Lung (tissue), 12 donors: ENCODE measurements around the gene DPP7. TPM values are rescaled to one million over a fixed set of nuclear protein-coding genes. Genes with fewer than 3 reads are reported as not detected.

ENCODE experiments used
- ATAC-seq: fragments of 200-7000 bp; cut with Tn5 transposase; one replicate; pipeline ENCODE4 v1.9.1; 2020; ENCODE audit warnings: moderate number of reproducible peaks; ENCODE audit not compliant: insufficient read depth, low FRiP score
- DNase-seq, 3 donors: peaks; one replicate each; pipeline ENCODE4 v3.0.0-alpha.2; 2013 to 2017
- H3K27ac ChIP-seq, 2 donors: one replicate each; pipeline ENCODE4 v1.5.1; 2013; ENCODE audit warnings: mild to moderate bottlenecking in 2 of 2, moderate library complexity in 2 of 2, control low read depth in 1 of 2, inconsistent platforms in 1 of 2, low read depth in 1 of 2, low read length in 1 of 2
- H3K27me3 ChIP-seq, 3 donors: one replicate each; pipeline ENCODE4 v1.5.1; 2013; ENCODE audit warnings: low read length in 2 of 3; ENCODE audit not compliant: control insufficient read depth in 3 of 3, insufficient read depth in 3 of 3
- H3K36me3 ChIP-seq, 4 donors: one replicate each; pipeline ENCODE4 v1.5.1; 2013; ENCODE audit warnings: low read length in 4 of 4, mild to moderate bottlenecking in 1 of 4, moderate library complexity in 1 of 4; ENCODE audit not compliant: control insufficient read depth in 4 of 4, insufficient read depth in 4 of 4
- H3K4me1 ChIP-seq, 5 donors: one replicate each; pipeline ENCODE4 v1.5.1; 2013; ENCODE audit warnings: low read length in 5 of 5, mild to moderate bottlenecking in 2 of 5, moderate library complexity in 1 of 5; ENCODE audit not compliant: control insufficient read depth in 5 of 5, insufficient read depth in 5 of 5
- H3K4me3 ChIP-seq: one replicate; pipeline ENCODE4 v1.5.1; 2013; ENCODE audit warnings: mild to moderate bottlenecking, control low read depth, moderate library complexity
- H3K9ac ChIP-seq, 2 donors: one replicate each; pipeline ENCODE4 v1.5.1; 2013; ENCODE audit warnings: low read length in 2 of 2, control low read depth in 1 of 2; ENCODE audit not compliant: insufficient read depth in 1 of 2
- H3K9me3 ChIP-seq, 4 donors: one replicate each; pipeline ENCODE4 v1.5.1; 2013; ENCODE audit warnings: low read length in 3 of 4, mild to moderate bottlenecking in 1 of 4, moderate library complexity in 1 of 4; ENCODE audit not compliant: control insufficient read depth in 4 of 4, insufficient read depth in 3 of 4
- WGBS, 2 donors: extraction: QIAGEN DNeasy Blood & Tissue Kit; methylation state at CpG; one replicate each; pipeline ENCODE4 v1.1.7; 2013; 5-methylcytosine and 5-hydroxymethylcytosine counted together
- polyA plus RNA-seq, 2 donors: library from polyadenylated mRNA; stranded (reverse); fragments of 200-250 nt; gene quantifications; one replicate each; pipeline ENCODE4 v1.2.1, GENCODE V29; 2013
- total RNA-seq, 2 donors: library from RNA; depleted of rRNA in 1 of 2; stranded (reverse); fragments of >200 nt in 1 of 2; gene quantifications; one replicate each; pipeline ENCODE4 v1.2.1, GENCODE V29; 2014 to 2021
- TF ChIP-seq, protein P1 (sequence below): IDR thresholded peaks from 2 replicates; pipeline ENCODE4 v1.5.1; 2012; ENCODE audit warnings: mild to moderate bottlenecking; ENCODE audit errors: control extremely low read depth, extremely low read depth
- donor health status: control.
- donor health status: control.
- donor health status: Bipolar disorder and iron deficiency.
- donor health status: healthy.
- donor health status: DM: yes; HTN: yes; CAD: no.

The DPP7 gene
- total and polyA plus RNA-seq, 4 donors = 48.0 to 436 (median 228) TPM

GRCh38 chr9:137069508-137070091 is 44.9 kb downstream of the DPP7 start:
- WGBS, 2 donors = 6 to 9% methylated on average over 33 to 52 of the region's 52 CpGs
- Histone ChIP-seq H3K27ac (no peak overlapping the region), H3K9ac (no peak overlapping the region), H3K27me3 (no peaks in the 10 kb centered on the region), H3K36me3 (no peaks in the 10 kb centered on the region), H3K9me3 (no peaks in the 10 kb centered on the region), H3K4me1 (peaks cover 0 to 23% (median 0%) of the 10 kb centered on the region in 5 donors), H3K4me3 (no peak overlapping the region)
- DNase-seq (no peak), ATAC-seq (no peak)
- TF ChIP-seq, protein P1, sequence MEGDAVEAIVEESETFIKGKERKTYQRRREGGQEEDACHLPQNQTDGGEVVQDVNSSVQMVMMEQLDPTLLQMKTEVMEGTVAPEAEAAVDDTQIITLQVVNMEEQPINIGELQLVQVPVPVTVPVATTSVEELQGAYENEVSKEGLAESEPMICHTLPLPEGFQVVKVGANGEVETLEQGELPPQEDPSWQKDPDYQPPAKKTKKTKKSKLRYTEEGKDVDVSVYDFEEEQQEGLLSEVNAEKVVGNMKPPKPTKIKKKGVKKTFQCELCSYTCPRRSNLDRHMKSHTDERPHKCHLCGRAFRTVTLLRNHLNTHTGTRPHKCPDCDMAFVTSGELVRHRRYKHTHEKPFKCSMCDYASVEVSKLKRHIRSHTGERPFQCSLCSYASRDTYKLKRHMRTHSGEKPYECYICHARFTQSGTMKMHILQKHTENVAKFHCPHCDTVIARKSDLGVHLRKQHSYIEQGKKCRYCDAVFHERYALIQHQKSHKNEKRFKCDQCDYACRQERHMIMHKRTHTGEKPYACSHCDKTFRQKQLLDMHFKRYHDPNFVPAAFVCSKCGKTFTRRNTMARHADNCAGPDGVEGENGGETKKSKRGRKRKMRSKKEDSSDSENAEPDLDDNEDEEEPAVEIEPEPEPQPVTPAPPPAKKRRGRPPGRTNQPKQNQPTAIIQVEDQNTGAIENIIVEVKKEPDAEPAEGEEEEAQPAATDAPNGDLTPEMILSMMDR = no peak

GRCh38 chr9:137068539-137069507 is 45.7 kb downstream of the DPP7 start:
- H3K4me1 ChIP-seq = peaks cover 0 to 23% (median 0%) of the 10 kb centered on the region in 5 donors
- no peaks in the 10 kb centered on the region for H3K27me3 ChIP-seq
- no peak for DNase-seq
- no peak for ATAC-seq
- H3K36me3 ChIP-seq = no peaks in the 10 kb centered on the region
- WGBS, 2 donors = 91 to 94% methylated on average over 16 to 17 of the region's 17 CpGs
- no peak overlapping the region for H3K27ac ChIP-seq
- no peak overlapping the region for H3K4me3 ChIP-seq
- H3K9ac ChIP-seq = no peak overlapping the region
- no peaks in the 10 kb centered on the region for H3K9me3 ChIP-seq
- TF ChIP-seq, protein P1 = no peak

GRCh38 chr9:137067860-137068538 is 46.5 kb downstream of the DPP7 start:
- ATAC-seq = no peak
- Histone ChIP-seq H3K36me3 (no peaks in the 10 kb centered on the region), H3K4me1 (peaks cover 0 to 23% (median 2%) of the 10 kb centered on the region in 5 donors)

More at GRCh38 chr9:137067860-137068538, 46.5 kb downstream of the DPP7 start:
- no peak overlapping the region for H3K9ac ChIP-seq
- WGBS, 2 donors = 55 to 57% methylated on average over 12 of the region's 12 CpGs
- DNase-seq = peak; percentile 77 to 81 (median 77)
- no peak overlapping the region for H3K4me3 ChIP-seq
- H3K9me3 ChIP-seq = no peaks in the 10 kb centered on the region
- H3K27me3 ChIP-seq = no peaks in the 10 kb centered on the region
- TF ChIP-seq, protein P1 = peak; percentile 79
- H3K27ac ChIP-seq = no peak overlapping the region
